GM18520 (cell line): ENCODE data around the gene FBXL2.
"Not testable (repeated sequence)": the region's sequence is repeated elsewhere in the genome, so short reads cannot be mapped to it uniquely, and the experiment has no call there.

Experiments used
- ATAC-seq: cut with Tn5 transposase; IDR thresholded peaks from one replicate; pipeline ENCODE4 v1.9.1; 2021; ENCODE audit not compliant: unreplicated experiment

FBXL2 gene

GRCh38 chr3:33315826-33316225 is 38.6 kb downstream of the FBXL2 start:
- ATAC-seq: no peak

- ATAC-seq: no peak
Observed at GRCh38 chr3:33317963-33318709, 40.9 kb downstream of the FBXL2 start.

DNA sequence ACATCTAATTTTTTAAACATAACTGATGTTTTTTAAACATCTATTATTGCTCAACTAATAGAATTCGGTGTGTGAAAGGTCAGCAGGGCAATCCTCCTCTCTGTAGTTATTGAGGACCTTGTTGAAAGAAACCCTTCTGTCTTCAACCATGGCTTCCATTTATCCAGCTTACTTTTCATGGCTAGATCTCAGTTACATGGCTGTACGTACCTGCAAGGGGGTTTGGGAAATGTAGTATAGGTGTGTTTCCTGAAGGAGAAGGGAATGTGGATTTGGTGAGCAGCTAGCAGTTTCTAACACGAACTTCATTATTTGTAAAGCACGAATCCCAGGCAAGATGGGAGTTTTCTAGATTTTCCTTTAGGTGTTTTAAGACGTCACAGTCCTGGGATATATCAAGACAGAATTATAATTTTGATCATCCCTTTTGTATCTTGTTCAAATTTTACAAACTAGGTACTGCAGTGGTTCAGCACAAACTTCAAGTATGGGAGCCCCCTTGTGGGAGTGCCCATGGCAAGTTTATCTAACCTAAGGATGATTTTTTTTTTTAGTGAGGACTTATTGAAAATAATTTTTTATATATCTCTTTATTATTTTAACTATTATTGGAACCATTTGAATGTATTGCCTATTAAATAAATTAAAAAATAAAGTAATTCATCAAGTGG is 41.6 kb downstream of the FBXL2 start:
- ATAC-seq: no peak

GRCh38 chr3:33322412-33322811 is 45.2 kb downstream of the FBXL2 start:
- no peak for ATAC-seq

DNA sequence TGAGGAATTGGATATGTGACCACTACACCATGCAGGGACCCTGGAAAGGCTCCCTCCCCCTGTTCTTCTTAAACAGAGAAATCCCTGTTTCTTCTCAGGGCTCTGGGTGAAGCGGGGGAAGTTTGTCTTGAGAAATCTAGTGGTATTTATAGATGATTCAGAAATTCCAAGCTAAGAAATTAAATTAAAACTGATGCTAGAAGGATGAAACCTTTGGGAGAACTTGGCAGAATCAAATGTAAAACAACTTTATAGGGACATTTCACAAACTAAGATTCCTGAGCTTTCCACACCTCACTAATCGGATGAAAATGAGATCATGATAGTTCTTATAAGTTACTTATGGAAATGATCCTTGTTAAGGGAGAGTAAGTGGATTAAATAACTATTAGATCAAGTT is 54.2 kb downstream of the FBXL2 start:
- ATAC-seq: no peak

DNA sequence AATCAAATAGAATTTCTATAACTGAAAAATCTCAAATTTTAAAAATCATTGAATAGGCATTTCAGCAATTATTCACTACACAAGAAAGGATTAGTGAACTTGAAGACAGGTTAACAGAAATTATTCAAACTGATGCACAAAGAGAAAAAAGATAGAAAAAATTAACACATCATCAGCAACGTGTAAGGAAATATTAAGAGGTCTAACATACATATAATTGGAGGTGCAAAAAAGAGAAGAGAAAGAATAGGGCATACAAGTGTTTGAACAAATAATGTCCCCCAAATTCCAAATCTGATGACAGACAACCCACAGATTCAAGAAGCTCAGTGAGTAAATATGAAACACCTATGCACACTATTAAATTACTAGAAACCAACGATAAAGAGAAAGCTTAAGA is 57.1 kb downstream of the FBXL2 start:
- ATAC-seq: no peak

DNA sequence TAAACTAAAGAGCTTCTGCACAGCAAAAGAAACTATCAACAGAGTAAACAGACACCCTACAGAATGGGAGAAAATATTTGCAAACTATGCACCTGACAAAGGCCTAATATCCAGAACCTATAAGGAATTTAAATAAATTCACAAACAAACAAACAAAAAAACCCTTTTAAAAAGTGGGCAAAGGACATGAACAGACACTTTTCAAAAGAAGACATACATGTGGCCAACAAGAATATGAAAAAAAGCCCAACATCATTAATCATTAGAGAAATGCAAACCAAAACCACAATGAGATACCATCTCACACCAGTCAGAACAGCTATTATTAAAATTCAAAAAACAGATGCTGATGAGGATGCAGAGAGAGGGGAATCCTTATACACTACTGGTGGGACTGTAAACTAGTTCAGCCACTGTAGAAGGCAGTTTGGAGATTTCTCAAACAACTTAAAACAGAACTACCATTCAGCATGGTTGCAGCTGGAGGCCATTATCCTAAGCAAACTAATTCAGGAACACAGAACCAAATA is 61.8 kb downstream of the FBXL2 start:
- ATAC-seq: not testable (repeated sequence)

GRCh38 chr3:33339758-33340157 is 62.5 kb downstream of the FBXL2 start:
- ATAC-seq: no peak

- ATAC-seq: no peak
Observed at GRCh38 chr3:33355611-33356010, 78.4 kb downstream of the FBXL2 start.

- no peak for ATAC-seq
Observed at GRCh38 chr3:33358172-33358781, 81.0 kb downstream of the FBXL2 start.

DNA sequence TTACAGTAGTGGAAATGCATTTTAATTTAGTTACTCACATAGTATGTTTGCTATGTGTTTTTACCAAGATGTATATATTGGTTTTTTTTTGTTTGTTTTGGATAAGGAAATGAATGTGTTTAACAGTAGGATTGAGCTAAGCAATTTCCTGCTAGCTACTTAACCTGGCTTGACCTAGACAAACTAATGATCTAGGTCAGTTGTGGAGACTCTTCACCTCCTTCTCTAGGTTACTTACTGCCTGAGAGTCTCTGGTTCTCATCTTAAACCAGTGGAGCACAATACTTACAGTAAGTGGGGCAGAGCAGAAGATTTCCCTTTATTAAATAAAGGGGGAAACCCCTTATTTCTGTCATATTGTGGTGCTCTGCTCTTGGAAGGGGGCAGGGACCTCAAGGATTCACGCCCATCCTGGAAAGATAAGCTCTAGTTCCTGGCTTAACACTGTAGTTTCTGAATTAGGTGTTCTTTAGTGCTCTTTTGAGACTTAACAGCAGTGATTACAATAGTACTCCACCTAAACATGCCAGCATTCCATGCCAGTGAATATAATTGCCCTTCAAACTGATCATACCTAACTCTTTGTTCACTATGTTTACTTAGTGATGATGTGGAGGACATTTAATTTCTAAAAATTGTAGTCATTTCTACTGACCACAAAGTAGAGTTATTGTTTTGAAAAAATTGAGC is 83.0 kb downstream of the FBXL2 start:
- no peak for ATAC-seq

GRCh38 chr3:33363113-33363800 is 86.0 kb downstream of the FBXL2 start:
- ATAC-seq: no peak

GRCh38 chr3:33364060-33364459 is 86.8 kb downstream of the FBXL2 start:
- no peak for ATAC-seq

DNA sequence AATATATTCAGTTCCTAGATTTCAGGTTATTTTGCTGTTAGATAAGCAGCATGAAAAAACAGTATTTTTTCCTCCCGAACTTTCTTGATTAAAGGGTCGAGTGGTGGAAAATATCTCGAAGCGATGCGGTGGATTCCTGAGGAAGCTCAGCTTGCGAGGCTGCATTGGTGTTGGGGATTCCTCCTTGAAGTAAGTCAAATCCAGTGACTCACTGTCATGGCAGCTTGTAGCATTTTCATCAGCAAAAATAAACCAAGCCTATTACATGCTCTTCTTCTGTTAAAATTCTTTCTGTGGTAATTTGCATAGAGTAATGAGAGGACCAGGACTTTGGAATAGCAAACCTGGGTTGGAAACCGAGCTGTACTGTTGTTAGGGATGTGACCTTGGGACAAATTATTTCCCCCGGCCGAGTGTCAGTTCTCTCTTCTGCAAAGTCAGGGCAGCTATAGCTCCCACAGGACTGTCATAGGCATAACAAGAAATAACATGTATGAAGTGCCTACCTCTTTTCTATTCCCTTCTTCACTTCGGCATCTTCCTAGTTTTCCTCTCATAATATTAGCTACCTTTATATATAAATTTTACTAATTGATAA is 87.4 kb downstream of the FBXL2 start:
- ATAC-seq: no peak

GRCh38 chr3:33372218-33373081 is 95.2 kb downstream of the FBXL2 start:
- ATAC-seq: no peak

DNA sequence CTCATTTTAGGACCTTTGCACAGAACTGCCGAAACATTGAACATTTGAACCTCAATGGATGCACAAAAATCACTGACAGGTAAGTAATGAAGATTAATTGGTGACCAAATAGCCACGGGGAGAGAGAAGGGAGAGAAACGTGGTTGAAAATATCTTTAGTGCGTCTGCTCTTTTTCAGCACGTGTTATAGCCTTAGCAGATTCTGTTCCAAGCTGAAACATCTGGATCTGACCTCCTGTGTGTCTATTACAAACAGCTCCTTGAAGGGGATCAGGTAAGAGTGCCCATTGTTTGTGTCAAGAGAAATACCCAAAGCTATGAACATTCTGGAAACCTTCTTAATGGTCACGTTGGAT is 95.8 kb downstream of the FBXL2 start:
- no peak for ATAC-seq

GRCh38 chr3:33377489-33377888 is 100.2 kb downstream of the FBXL2 start:
- ATAC-seq: no peak

GRCh38 chr3:33377931-33378330 is 100.7 kb downstream of the FBXL2 start:
- no peak for ATAC-seq

GRCh38 chr3:33380653-33381052 is 103.4 kb downstream of the FBXL2 start:
- no peak for ATAC-seq

- ATAC-seq: no peak
Observed at GRCh38 chr3:33383951-33384350, 106.7 kb downstream of the FBXL2 start.
